Measurements from ENCODE around the gene ARAP3.
"Not testable (repeated sequence)": the region's sequence is repeated elsewhere in the genome, so short reads cannot be mapped to it uniquely, and the experiment has no call there.

ARAP3 gene, protein sequence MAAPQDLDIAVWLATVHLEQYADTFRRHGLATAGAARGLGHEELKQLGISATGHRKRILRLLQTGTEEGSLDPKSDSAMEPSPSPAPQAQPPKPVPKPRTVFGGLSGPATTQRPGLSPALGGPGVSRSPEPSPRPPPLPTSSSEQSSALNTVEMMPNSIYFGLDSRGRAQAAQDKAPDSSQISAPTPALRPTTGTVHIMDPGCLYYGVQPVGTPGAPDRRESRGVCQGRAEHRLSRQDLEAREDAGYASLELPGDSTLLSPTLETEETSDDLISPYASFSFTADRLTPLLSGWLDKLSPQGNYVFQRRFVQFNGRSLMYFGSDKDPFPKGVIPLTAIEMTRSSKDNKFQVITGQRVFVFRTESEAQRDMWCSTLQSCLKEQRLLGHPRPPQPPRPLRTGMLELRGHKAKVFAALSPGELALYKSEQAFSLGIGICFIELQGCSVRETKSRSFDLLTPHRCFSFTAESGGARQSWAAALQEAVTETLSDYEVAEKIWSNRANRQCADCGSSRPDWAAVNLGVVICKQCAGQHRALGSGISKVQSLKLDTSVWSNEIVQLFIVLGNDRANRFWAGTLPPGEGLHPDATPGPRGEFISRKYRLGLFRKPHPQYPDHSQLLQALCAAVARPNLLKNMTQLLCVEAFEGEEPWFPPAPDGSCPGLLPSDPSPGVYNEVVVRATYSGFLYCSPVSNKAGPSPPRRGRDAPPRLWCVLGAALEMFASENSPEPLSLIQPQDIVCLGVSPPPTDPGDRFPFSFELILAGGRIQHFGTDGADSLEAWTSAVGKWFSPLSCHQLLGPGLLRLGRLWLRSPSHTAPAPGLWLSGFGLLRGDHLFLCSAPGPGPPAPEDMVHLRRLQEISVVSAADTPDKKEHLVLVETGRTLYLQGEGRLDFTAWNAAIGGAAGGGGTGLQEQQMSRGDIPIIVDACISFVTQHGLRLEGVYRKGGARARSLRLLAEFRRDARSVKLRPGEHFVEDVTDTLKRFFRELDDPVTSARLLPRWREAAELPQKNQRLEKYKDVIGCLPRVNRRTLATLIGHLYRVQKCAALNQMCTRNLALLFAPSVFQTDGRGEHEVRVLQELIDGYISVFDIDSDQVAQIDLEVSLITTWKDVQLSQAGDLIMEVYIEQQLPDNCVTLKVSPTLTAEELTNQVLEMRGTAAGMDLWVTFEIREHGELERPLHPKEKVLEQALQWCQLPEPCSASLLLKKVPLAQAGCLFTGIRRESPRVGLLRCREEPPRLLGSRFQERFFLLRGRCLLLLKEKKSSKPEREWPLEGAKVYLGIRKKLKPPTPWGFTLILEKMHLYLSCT (N-terminal part only)

GRCh38 chr5:141681695-141682641 is at the start of gene ARAP3:
ARAP3 (minus strand) TSS chr5:141682230; CDS start chr5:141680486, 1,744 bp downstream.
- DNase-seq (ENCODE audit: low read depth, low spot score): no peak

DNA sequence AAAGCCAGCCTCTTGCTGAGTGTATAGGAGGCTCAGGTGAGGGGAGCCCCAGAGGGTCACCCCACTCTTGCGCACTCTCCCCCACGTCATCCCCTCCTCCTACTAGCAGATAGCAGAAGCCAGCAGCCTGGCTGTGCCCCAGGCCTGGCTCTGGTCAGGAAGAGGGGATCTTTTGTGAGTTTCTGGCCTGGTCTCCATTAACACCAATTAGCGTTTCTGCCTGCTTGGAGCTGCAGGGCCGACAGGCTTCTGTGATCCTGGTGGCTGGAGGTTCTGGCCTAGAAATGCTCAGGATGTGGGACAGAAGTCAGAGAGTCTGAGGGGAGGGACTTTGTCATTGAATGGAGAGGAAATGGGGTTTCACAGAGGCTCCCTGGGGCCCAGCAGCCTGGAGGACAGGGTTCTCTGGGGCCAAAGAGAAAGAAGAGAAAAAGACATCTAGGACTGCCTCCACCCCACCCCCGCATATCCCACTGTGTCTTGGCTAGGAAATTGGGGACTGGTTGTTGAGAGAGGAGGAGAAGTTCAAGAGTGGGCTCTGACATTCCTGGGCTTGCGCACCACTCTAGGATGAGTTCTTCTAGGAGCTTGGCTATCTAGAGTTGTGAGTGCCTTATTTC is 47.5 kb upstream of the ARAP3 start:
- no peak for DNase-seq (ENCODE audit: low read depth, low spot score)

- no peak for DNase-seq (ENCODE audit: low read depth, low spot score)
These were observed 43.9 kb upstream of the ARAP3 start for GRCh38 chr5:141725891-141726290.

DNA sequence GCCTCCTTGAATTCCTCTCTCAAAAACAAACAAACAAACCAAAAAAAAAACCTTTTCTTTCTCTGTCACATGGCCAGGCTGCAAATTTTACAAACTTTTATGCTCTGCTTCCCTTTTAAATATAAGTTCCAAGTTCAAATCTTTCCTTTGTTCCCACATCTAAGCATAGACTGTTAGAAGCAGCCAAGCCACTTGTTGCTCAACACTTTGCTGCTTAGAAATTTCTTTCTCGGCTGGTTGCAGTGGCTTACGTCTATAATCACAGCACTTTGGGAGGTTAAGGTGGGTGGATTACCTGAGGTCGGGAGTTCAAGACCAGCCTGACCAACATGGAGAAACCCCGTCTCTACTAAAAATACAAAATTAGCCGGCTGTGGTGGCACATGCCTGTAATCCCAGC is 43.1 kb upstream of the ARAP3 start:
- not testable (repeated sequence) for DNase-seq (ENCODE audit: low read depth, low spot score)

GRCh38 chr5:141722266-141722665 is 40.2 kb upstream of the ARAP3 start:
- no peak for DNase-seq (ENCODE audit: low read depth, low spot score)

GRCh38 chr5:141717043-141717442 is 35.0 kb upstream of the ARAP3 start:
- DNase-seq (ENCODE audit: low read depth, low spot score): no peak

DNA sequence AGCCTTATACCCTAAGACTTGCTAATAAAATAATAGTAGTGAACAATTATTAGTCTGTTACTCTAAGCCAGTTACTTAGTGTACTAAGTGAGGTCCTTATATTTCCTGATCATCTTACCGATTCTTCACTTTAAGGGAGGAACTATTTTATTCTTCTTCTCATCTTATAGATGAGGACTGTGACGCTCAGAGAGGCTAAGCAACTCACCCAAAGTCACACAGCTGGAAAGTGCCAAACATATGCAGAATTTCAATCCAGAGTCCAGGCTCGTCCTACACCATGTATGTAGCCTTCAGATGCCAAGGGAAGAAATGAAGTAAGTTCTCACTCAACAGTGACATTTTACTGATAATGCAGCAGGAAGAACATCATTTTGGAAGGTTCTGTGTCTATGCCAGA is 34.4 kb upstream of the ARAP3 start:
- DNase-seq (ENCODE audit: low read depth, low spot score): no peak

DNA sequence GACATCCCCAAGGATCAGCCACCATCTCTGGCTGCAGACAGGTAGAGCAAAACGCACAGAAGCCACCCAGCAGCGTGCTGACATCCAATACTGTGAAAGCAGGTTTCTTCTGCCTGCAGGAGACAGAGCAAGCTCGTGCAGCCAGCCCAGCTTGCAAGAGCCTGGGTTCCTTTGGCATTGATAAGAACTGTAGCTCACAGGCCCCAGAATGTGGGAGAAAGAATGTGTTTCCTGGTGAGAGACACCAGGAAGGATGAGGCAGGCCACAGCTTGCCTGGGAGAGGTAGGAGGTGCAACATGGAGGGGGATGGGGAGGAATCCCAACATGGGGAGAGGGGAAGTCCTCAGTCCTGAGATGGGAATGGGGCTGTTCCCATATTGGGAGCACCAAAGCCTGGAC is 34.0 kb upstream of the ARAP3 start:
- DNase-seq (ENCODE audit: low read depth, low spot score): no peak

DNA sequence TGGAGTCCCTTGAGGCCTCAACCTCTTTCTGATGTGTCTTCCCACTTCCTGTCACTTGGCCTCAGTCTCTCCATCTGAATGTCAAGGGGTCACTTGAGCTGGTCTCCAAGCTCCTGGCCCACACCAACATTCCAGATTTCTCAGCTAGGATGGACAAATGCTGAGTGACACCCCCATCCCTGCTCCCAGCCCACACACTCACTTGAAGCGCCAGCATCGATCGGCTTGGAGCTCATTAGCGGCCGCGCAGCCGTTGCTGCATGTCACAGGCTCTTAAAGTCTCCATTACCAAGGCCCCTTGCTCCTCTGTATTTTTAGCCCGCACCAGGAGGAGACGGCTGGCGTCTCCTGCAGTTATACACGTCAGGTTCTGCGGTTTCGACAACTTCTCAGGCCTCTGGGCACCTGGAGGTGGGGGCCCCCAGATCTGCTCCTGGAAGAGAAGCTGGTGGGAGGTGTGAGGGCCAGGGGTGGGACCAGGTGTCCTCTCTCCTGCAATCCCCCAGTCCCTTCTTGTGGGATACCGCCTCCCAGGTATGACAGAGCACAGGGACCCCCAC is 33.4 kb upstream of the ARAP3 start:
- DNase-seq (ENCODE audit: low read depth, low spot score): no peak

DNA sequence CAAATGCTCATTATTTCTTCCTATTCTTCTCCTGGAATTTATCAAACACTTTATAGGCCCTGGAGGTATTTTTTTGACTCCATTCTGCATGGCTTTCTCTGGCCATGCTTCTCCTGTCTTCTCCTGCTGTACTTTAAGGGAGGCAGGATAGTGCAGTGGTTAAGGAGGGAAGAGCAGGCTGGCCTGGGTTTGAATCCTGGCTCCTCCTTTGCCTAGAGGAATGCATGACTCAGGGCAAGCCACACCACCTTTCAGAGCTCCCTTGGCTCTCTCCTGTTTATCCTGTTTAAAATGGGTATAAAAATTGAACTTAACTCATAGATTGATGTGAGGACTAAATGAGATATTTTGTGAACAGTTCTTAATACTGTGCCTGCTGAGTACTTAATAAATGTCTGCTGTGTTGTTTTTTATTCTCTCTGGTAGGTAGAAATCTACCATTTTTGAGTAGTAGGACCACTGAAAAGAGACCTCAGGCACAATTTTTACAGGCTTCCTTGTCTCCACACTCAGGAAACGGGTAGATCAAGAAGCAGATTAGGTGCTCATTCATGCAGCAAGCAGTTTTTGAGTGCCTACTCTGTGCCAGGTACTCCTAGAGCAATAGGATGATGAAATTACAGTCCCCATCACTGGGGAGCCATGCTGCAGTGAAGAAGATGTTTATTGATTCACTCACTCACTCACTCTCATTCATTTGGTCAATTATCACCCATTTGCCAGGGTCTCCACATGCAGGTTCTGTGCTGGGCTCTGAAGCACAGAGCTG is 32.7 kb upstream of the ARAP3 start:
- DNase-seq (ENCODE audit: low read depth, low spot score): no peak

DNA sequence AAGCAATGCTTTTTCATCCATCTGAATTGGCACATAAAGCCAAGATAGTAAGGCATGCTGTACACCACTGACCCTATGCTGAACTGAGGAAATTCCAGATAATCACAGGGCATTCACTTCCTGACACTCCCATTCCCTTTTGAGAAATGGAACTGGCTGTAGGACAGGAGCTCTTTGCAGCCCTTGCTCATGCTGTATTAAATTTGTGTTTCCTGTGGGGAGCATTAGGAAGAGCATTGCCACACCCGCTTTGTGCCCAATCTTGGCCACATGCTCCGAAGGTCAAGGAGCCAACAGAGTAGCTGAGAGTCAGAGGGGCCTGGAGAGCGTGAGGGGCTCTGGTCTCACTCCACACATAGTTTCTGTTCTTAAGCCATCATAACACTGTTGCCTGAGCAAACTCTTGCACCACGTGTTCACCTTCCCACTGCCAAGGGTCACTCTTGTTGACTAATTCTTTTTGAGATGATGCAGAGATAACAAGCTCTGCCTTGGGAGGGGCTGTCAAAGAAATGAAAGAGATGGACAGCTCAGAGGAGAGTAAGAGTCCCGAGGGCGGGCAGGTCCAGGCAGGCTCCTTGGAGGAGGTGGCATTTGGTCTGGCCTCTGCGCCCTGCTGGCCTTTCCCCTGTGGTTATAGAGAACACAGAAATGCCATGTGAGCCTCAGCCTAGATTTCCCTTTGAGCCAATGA is 31.7 kb upstream of the ARAP3 start:
- DNase-seq (ENCODE audit: low read depth, low spot score): no peak

- no peak for DNase-seq (ENCODE audit: low read depth, low spot score)
These were observed 29.7 kb upstream of the ARAP3 start for GRCh38 chr5:141711687-141712086.

DNA sequence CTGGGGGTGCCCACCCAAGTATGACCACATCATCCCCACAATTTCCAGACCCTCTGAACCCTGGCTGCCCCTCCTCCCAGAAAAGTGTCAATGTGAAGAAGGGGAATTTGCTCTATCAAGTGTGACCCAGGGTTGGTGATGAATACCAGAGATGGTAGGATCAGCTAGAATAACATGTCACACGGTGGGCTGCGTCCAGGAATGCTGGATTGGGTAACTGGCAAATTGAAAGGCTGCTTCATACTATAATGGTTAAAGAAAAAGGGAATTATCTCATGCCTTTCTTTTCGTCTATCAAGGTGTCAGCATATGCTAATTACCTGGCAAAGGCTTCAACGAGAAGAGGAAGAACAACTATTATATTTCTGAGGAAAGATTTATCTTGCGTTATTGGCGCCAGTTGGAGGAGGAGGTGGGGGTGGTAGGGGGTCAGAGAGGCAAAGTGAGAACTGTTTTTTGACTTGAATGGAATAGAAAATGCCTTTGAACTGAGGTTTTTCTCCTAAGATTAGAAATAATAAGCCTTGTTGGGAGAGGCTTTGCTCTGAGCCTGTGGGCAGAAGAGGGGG is 27.8 kb upstream of the ARAP3 start:
- DNase-seq (ENCODE audit: low read depth, low spot score): no peak

DNA sequence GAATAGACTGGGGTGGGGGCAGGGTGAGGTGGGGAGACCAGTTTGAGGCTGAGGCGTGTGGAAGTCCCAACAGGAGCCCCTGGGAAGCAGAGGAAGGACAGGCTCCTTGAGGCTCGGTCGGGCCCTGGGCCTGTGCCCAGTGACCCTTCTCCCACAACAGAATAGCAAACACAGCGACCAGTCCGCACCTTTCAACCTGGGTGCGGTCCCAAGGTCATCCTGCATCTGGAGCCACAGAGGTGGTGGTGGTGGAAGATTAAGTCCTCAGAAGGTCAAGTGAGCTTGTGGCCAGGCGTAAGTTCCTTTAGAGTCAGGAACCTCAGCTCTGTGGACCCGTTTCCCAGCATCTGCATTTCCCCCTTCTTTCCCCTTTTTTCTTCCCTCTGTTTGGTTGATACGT is 26.0 kb upstream of the ARAP3 start:
- no peak for DNase-seq (ENCODE audit: low read depth, low spot score)

GRCh38 chr5:141707510-141707909 is 25.5 kb upstream of the ARAP3 start:
- DNase-seq (ENCODE audit: low read depth, low spot score): no peak

- no peak for DNase-seq (ENCODE audit: low read depth, low spot score)
These were observed 24.1 kb upstream of the ARAP3 start for GRCh38 chr5:141706121-141706520.

- no peak for DNase-seq (ENCODE audit: low read depth, low spot score)
These were observed 23.4 kb upstream of the ARAP3 start for GRCh38 chr5:141705469-141705868.

DNA sequence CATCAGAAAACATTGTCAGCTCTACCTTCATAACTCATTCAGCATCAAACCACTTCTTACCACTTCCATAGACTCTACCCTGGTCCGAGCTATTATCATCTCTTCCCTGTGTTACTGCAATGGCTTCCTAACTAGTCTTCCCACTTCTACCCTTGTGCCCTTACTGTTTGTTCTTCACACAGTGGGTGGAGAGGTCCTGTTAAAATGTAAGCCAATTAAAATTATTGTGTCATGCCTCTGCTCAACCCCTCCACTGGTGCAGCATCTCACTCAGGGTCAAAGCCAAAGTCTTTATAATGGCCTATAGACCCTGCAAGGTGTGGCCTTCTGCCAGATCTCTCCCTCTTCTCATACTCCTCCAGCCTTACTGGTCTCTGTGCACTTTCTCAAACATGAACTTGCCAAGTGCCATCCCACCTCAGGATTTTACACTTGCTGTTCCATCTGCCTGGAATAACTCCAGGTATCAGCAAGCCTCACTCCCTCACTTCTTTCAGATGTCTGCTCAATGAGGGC is 22.8 kb upstream of the ARAP3 start:
- no peak for DNase-seq (ENCODE audit: low read depth, low spot score)

Data from activated CD4-positive, CD25-positive, alpha-beta regulatory T cell treated with anti-CD3 and anti-CD28 coated beads, Interleukin-2, amount 50 U/mL, for 16 hours (primary cell).